ENCODE data around the gene CCNK. TPM values are rescaled to one million over a fixed set of nuclear protein-coding genes. Genes with fewer than 3 reads are reported as not detected.

The CCNK gene
- polyA plus RNA-seq, 3 donors: 44.4 to 45.1 (median 45.0) TPM

DNA sequence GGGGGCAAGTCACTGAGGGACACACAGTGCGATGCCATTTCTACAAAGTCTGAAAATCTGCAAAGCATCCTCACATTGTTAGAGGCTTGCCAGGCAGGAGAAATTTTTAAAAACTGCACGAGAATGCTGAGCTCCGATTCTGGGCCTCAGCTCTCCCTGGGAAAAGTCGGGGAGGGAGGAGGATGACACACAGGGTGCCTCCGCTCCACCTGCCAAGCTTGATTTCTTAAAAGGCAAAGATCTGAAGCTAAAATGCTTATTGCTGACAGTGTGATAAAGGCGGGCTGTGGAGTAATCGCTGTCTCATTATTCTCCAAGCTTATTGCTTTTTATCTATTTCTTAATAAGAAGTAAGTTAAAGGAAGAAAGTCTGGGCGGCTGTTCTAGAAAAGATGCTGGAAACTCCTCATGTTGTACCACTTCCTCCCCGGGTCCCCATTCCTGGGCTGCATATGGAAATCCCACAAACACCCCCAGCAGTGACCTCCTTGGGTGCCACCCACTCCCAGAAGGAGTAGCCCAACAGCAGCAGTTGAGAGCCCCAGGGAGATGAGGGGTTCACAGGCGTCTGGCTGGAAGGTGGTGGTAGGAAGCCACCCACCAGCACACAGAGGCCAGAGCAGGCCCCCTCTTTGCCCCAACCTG, 67.8 kb downstream of the CCNK start:
- DNase-seq: no peak

DNA sequence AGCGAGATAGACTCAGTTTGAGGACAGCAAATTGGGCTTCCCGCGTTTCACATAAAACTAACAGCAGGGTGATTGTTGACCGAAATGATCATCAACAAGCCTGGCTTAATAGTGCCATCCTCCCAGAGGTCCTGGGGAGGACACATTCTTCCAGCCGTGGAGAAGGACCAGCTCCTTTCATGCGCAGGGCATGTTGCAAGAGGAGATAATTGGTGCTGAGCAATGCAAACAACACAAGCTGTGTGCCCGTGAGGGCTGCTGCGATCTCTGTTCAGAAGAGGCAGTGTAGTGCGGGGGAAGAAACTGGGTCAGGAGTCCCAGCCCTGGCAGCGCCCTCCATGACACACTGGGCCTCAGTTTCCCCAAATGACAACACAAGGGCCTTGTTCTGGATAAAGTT, 68.5 kb downstream of the CCNK start:
- DNase-seq: no peak

DNA sequence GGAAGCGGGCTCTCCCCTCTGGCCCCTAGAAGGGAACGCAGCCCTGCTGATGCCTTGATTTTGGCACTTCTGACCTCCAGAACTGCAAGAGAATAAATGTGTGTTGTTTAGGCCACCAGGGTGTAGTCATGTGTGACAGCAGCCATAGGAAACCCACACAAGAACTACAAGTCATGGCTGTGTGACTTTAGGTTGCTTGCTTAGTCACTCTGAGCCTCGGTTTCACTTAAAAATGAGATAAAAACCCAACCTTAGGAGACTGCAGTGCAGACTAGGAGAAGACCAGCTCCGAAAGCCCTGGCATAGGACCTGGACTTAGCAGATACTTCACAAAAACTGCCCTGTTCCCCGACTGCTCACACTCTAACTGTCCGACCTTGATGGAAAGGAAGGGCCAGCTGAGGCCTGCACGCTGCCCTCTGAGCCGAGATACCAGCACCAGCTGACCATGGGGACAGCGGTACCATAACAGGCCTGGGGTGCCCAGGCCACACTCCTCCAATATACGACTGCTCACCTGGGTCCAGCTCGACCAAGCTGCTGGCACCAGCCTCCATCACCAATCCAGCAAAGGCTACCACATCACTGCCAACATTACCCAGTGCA, 69.3 kb downstream of the CCNK start:
- DNase-seq: no peak

DNA sequence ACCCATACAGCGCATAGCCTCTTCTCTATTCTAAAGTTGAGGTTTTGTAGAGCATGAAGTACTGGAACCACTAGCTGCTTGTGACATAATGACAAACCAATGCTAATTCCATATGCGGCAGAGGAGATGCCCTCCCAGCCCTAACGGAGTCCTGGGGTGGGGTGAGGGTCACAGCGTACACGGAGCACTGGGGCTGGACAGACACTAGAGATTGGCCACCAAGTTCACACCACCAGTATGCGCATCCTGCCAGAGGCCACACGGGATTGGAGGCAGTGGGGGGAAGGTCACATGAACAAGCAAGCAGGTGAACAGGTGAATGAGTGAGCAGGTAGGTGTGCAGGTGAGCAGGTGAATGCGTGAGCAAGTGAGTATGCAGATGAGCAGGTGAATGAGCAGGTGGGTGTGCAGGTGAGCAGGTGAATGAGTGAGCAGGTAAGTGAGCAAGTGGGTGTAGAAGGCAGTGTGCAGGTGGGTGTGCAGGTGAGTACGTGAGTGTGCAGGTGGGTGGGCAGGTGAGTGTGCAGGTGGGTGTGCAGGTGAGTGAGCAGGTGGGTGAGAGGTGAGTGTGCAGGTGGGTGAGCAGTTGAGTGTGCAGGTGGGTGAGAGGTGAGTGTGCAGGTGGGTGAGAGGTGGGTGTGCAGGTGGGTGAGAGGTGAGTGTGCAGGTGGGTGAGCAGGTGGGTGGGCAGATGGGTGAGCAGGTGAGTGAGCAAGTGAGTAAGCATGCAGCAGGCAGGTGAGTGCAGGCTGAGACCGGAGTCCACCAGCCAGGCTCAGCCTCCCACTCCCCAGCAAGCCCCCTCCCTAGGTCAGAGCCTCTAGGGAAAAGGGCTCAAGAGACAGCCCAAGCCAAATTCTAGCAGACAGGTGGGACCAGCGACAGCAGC, 70.1 kb downstream of the CCNK start:
- no peak for DNase-seq

DNA sequence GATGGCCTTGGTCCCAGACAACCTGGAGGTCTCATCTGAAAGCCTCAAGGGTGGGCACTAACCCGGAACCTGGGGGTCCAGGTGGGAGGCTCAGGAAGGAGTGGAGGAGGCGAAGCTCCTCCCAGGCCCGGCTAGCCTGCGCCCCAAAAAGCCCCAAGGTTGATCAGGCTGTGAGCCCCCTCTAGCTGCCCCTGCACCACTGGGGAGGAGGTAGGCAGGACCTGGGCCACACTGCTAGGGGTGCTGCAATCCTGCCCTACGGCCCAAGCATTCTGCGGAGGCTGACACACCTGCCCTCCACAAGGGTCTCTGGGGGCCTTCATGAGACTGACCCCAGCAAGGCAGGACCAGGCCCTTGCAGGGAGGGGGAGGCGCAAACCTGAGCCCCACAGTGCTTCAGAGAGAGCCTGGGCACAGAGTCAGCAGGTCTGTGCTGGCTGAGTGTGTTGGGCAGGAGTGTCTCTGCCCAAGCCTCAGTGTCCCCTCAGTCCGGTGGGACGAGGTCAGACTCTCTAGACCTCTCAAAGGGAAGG, 70.9 kb downstream of the CCNK start:
- no peak for DNase-seq

DNA sequence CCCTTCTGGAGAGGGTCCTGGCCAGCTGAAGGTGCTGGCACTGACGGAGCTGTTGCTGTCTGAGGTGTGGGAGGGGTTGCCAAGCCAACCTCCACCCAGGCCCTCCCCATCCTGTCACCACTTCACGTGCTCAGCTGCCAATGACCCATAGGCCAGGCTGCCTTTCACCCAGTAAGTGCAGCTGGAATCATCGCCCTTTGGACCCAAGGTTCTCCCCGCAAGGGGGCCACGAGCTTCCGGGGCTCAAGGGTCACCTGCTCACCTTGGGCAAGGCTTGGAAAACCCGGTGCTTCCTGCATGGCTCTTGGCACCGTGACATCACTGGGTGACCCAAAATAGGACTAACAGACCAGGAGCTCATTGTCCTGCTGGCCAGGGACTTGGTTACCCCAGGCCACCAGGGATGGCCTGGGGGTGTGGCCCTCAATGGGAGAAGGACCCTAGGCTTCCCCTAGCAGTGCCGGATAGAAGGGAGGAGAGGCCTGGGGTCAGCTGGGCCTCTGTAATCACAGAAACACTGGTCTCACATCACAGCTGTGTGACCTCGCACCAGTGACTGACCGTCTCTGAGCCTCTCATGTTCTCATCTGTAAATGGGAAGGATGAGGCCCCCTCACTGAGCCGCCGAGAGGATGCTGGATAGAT, 71.5 kb downstream of the CCNK start:
- DNase-seq: no peak

DNA sequence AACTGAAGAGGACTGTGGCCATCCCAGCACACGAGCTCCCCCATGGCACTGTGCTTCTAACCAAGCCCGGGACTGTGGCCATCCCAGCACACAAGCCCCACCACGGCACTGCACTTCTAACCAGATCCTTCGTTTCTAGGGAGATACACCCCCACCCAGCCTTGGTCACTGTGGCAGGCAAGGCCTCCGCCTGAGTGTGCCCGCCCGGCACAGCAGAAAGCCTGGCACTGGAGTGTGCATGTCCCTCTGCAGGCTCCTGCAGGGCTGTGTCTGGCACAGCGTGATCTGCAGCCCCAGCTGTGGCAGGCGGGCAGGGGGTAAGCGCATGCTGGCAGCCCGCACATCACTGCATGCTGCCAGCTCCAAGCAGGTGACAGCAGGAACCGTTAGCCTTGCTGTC, 73.0 kb downstream of the CCNK start:
- DNase-seq: no peak

DNA sequence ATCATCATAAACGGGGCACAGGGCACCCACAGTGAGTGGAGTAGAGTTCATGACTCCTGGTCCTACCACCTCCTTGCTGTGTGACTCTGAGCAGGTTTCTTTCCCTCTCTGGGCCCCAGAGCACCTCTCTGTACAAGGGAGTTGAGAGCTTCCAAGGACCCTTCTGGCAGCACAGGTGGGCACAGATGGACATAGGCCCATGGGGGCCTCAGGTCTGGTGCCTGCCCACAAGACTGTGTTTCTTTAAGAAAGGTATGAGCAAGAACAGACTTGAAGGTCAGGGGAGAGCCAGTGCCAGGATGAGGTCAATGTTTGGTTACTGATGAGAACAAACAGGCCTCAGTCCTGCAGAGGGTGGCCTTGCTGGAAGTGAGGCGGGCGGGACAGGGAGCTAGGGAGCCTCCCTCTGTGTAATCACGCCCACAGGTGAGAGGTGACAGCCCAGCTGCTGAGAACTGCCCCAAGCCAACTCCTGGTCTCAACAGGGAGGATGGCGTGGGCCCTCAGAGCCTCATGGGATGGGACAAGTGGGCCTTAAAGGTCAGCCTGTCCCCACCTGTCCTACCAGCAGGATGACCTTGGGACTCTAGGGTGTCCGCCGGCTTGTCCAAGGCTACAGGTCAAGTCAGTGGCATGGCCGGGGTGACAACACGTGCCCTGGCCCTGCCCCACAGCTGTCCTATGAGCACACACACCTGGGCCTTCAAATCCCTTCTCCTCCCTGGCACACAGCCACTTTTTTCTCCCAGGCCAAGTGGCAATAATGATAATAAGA, 73.7 kb downstream of the CCNK start:
- no peak for DNase-seq

DNA sequence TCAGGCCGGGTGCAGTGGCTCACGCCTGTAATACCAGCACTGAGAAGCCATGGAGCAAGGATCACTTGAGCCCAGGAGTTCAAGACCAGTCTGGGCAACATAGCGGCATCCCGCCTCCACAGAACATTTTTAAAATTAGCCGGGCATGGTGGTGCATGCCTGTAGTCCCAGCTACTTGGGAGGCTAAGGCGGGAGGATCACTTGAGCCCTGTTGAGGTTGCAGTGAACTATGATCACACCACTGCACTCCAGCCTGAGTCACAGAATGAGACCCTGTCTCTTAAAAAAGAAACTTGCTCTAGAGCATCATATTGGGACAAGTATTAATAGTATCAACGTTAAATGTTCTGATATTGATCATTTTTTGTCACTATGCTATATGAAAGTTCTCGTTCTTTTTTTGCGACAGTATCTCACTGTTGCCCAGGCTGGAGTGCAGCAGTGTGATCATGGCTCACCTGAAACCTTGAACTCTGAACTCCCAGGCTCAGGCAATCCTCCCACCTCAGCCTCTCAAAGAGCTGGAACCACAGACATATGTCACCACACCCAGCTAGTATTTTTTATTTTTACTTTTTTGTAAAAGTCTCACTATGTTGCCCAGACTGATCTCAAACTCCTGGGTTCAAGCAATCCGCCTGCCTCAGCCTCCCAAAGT, 75.1 kb downstream of the CCNK start:
- no peak for DNase-seq

DNA sequence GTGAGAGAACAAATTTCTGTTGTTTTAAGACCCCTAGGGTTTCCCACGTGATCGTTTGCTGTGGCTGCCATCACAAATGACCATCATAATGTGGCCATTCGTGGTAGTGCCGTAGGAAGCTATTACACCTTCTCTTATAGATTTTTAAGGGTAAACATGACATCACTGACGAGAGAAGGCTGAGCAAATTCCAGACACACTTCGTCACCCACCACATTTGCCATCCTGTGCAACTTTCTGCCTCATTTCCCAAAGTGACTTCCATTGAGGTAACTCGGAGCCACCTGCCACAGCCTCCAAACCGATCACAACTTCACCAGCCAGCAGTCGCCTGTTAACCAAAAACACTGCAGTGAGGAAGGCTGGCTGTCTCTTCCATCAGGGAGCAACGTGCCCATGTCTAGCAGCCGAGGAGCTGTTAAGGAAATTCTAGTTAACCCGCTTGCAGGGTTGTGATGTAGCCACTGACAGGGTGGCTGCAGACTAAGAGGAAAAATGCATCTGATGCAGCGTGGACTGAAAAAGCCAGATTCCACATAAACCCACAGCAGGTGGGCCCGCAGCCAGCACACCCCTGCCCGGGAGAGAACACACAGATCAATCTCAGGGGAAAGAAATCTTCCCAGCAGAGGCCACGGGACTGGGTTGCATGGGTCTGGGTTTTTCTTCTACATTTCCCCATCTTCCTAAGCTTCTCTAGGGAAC, 78.2 kb downstream of the CCNK start:
- DNase-seq: no peak

DNA sequence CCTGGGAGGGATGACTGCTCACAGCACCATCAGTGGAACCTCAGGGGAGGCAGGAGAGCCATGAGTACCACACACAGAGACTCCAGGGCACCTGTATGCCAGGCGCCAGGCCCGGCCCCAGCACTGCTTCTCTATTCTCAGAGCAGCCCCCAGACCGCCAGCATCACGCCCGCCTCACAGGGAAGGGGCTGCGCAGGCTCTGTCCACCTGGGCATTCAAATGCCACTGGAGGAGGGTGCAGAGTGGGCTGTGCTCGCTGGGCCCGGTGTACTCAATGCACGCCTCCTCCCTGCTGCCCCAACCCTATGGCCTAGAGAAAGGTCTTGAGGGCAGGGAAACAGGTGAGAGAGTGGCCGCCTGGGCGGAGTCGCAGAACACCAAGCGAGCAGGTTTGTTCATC, 79.2 kb downstream of the CCNK start:
- no peak for DNase-seq

DNA sequence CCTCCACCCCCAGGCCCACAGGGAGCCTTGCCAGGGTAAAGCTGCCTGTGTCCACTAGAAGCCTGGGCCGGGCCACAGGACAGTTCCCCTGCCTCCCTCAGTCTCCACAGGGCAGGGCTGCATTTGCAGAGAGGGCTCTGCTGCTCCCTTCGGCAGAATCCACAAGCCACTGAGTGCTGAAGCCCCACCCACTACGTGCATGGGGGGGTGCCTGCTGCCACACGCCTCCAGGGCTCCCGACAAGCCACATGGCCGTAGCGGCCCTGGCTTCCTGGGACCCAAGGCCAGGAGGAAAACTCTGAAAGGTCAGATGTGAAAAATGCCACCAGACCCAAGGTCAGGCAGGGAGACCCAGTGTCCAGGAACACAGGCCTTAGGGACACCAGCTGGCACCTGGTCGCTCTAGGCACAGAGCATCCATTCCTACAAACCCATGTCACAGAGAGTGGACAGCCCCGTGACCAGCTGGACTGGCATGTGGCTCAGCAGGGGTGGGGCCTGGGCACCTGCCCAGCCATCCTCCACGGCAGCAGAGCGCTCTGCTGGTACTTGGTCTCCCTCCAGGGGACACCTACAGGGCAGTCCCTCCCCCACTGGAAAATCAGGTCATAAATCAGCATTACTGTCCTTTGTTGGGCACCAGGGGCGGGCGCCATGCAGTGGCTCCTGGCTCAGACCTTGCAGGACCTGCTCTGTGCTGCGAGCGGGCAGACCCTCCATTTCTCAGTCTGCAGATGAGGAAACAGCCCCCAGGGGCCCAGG, 79.9 kb downstream of the CCNK start:
- no peak for DNase-seq

DNA sequence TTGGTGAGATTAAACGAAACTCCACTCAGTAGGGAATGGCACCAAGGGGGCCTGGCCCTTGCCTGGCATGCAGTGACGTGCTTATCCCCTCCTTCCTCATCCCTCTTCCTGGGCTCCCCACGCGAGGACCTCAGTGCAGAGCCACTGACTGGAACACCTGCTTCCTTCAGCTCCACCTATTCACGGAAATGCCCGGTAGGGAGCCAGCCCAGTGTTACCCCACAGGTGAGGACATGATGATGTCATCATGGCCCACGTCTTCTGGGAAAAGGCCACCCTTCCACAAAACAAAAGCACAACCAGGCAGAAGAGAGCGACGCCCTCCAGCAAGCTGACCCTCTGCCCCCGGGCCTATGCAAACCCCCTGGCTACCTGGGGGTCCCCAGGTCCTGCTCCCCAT, 80.7 kb downstream of the CCNK start:
- no peak for DNase-seq

Other genes starting within 250 kb of the CCNK start
- 1 to 10 TPM; 2.4 to 3.0 (median 2.6) TPM for gene BCL11B, start 209.2 kb upstream of the CCNK start, polyA plus RNA-seq (ENCODE audit: insufficient read length in 3 of 3)
- 10 to 100 TPM; 57.4 to 67.0 (median 61.4) TPM for gene SETD3, start 550 bp upstream of the CCNK start, polyA plus RNA-seq (ENCODE audit: insufficient read length in 3 of 3)
- gene CCDC85C, start 122.8 kb downstream of the CCNK start, polyA plus RNA-seq (ENCODE audit: insufficient read length in 3 of 3): 10 to 100 TPM; 28.9 to 36.7 (median 34.5) TPM
- 1 to 10 TPM; 1.6 to 2.1 (median 1.8) TPM for gene HHIPL1, start 163.7 kb downstream of the CCNK start, polyA plus RNA-seq (ENCODE audit: insufficient read length in 3 of 3)
- 1 to 10 TPM; 1.7 to 5.2 (median 4.1) TPM for gene CYP46A1, start 202.9 kb downstream of the CCNK start, polyA plus RNA-seq (ENCODE audit: insufficient read length in 3 of 3)